ENCODE results near the gene C8B. TPM values are rescaled to one million over a fixed set of nuclear protein-coding genes. Genes with fewer than 3 reads are reported as not detected.
A peak's percentile ranks its signal among the peaks of the same experiment; 100 is the strongest.

The C8B gene
- total and polyA plus RNA-seq, 2 experiments from 2014 or later = not detected

- TF ChIP-seq ZNF462 (CRISPR knock-in tag; IDR thresholded peaks at IDR 0.05) (no peak), ZNF331 (CRISPR knock-in tag; IDR thresholded peaks at IDR 0.05; ENCODE audit: low read depth) (no peak), EZH2phosphoT487 (IDR thresholded peaks at IDR 0.05; ENCODE audit: unreplicated experiment) (no peak), STAT1 (IDR thresholded peaks at IDR 0.05; ENCODE audit: unreplicated experiment) (no peak), POLR2AphosphoS5 (IDR thresholded peaks at IDR 0.05; ENCODE audit: low read depth) (no peak), NANOG (IDR thresholded peaks at IDR 0.05; ENCODE audit: borderline replicate concordance) (no peak), CREB1 (CRISPR knock-in tag; IDR thresholded peaks at IDR 0.05; ENCODE audit: low read depth) (no peak), JUNB (IDR thresholded peaks at IDR 0.05; ENCODE audit: unreplicated experiment) (no peak), EZH2 (IDR thresholded peaks at IDR 0.05; ENCODE audit: low read depth, unreplicated experiment) (no peak)
Measured at GRCh38 chr1:56979986-56980755, 14.4 kb upstream of the C8B start (continued).

DNA sequence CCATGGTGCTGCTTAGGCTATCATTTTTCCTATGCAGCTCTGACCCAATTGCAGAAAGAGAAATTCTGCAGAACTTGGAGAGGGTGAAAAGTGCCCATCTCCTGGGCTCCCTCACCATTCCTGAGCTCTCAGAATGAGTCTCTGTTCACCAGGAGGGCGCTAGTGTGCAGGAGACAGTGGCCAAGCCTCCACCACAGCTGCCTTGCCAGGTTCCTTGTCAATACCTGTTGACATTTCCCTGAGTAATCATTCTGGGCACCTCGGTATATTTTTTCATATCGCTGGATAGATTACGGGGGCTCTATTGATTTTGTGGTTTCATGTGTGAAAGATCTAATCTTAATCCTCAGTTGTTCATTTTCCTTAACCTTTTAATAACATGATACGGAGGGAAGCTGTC is 13.0 kb upstream of the C8B start:
- peak; percentile 29 for DNase-seq (ENCODE audit: low spot score)
- H3K79me2 ChIP-seq (replicated peaks; ENCODE audit: insufficient read depth) = no peaks in the 10 kb centered on the region
- H3K4me2 ChIP-seq = no peak overlapping the region

More for the DNA sequence above, 13.0 kb upstream of the C8B start:
- H3K36me3 ChIP-seq (ENCODE audit: insufficient read depth) = no peaks in the 10 kb centered on the region
- Mint-ChIP-seq H3K9me3 (no peaks in the 10 kb centered on the region), H3K27ac (no peak overlapping the region), H3K4me3 (no peak overlapping the region), H3K27me3 (ENCODE audit: insufficient read depth, low read depth, poor library complexity) (no peaks in the 10 kb centered on the region), H3K4me1 (no peaks in the 10 kb centered on the region; the same call in 2 of the 3 replicates), H3K36me3 (ENCODE audit: low read depth) (no peaks in the 10 kb centered on the region)
- no peak overlapping the region for H3K4me3 ChIP-seq
- ATAC-seq = peak; percentile 51; the same call in 2 of the 3 replicates
- H3F3A ChIP-seq (replicated peaks; ENCODE audit: low read depth) = no peaks in the 10 kb centered on the region
- no peak overlapping the region for H3K27ac ChIP-seq (ENCODE audit: low read depth)
- H3K9me2 ChIP-seq (ENCODE audit: insufficient read depth) = peaks cover 10% of the 10 kb centered on the region; the same call in 1 of the 2 replicates
- H3K4me1 ChIP-seq (ENCODE audit: insufficient read depth) = no peaks in the 10 kb centered on the region
- H2AFZ ChIP-seq = no peak overlapping the region
- H3K27me3 ChIP-seq (ENCODE audit: insufficient read depth) = no peaks in the 10 kb centered on the region
- H4K20me1 ChIP-seq (replicated peaks; ENCODE audit: insufficient read depth) = no peaks in the 10 kb centered on the region
- TF ChIP-seq EZH2phosphoT487 (IDR thresholded peaks at IDR 0.05; ENCODE audit: unreplicated experiment) (no peak), CTCF (conservative IDR thresholded peaks at IDR 0.05; ENCODE audit: low read depth in 2 of 2) (peak in 1 of 2 experiments; percentile 68; a peak in 3 of 4 replicates)

Data from GM23338 (cell line).